Calu3 (cell line): ENCODE results near the gene MYH10. TPM values are rescaled to one million over a fixed set of nuclear protein-coding genes. Genes with fewer than 3 reads are reported as not detected.
"Not testable (repeated sequence)": the region's sequence is repeated elsewhere in the genome, so short reads cannot be mapped to it uniquely, and the experiment has no call there.

Experiments used
- BruUV-seq: library from RNA; stranded (reverse); fragments of 400-500 nt; replicated peaks from 2 replicates; lab custom pipeline; 2021; lab: Mats Ljungman, UMichigan
- CTCF ChIA-PET: fragments of 300-600 bp; sonication (Branson Sonifier 250); formaldehyde crosslinking; loops from one replicate; lab custom pipeline; 2022; ENCODE audit warnings: antibody characterized with exemption; lab: Charles Lee
- DNase-seq: peaks from one replicate; pipeline ENCODE4 v3.0.0; 2022
- H3K27ac Mint-ChIP-seq: one replicate; pipeline ENCODE4 v1.8.0; 2022; ENCODE audit warnings: mixed read lengths; ENCODE audit not compliant: unreplicated experiment
- H3K27me3 Mint-ChIP-seq: one replicate; pipeline ENCODE4 v1.8.0; 2022; ENCODE audit warnings: mixed read lengths; ENCODE audit not compliant: unreplicated experiment
- H3K36me3 Mint-ChIP-seq: one replicate; pipeline ENCODE4 v1.8.0; 2022; ENCODE audit warnings: mild to moderate bottlenecking, moderate library complexity, mixed read lengths; ENCODE audit not compliant: insufficient read depth, unreplicated experiment
- H3K4me1 Mint-ChIP-seq: one replicate; pipeline ENCODE4 v1.8.0; 2022; ENCODE audit warnings: mild to moderate bottlenecking, low read depth, mixed read lengths; ENCODE audit not compliant: unreplicated experiment
- H3K4me3 Mint-ChIP-seq: one replicate; pipeline ENCODE4 v1.8.0; 2022; ENCODE audit warnings: mild to moderate bottlenecking, low read depth, moderate library complexity, mixed read lengths; ENCODE audit not compliant: unreplicated experiment
- H3K9me3 Mint-ChIP-seq: one replicate; pipeline ENCODE4 v1.8.0; 2022; ENCODE audit warnings: low read depth, mixed read lengths; ENCODE audit not compliant: unreplicated experiment
- CTCF ChIP-seq: fragments of 200-600 bp; IDR thresholded peaks from one replicate; pipeline ENCODE4 v1.8.0; 2022; ENCODE audit warnings: antibody characterized with exemption; ENCODE audit not compliant: unreplicated experiment
- intact Hi-C: fragments of 100-400 bp; cut with micrococcal nuclease; formaldehyde crosslinking; loops from one replicate; pipeline ENCODE4 v1.10.0; 2022; ENCODE audit not compliant: unreplicated experiment
- total RNA-seq: library from RNA; stranded (reverse); gene quantifications from 2 replicates; pipeline ENCODE4 v1.2.3, GENCODE V29; 2022

MYH10 gene
- total RNA-seq, 1 experiment from 2014 or later: 37.0 TPM

GRCh38 chr17:8662076-8662831 lies 31.7 kb upstream of the MYH10 start:
- H3K9me3 Mint-ChIP-seq: peaks cover 3% of the 10 kb centered on the region
- no peaks in the 10 kb centered on the region for H3K4me1 Mint-ChIP-seq
- DNase-seq: no peak
- CTCF ChIA-PET: no interaction called here
- no peaks in the 10 kb centered on the region for H3K36me3 Mint-ChIP-seq
- H3K27me3 Mint-ChIP-seq: peaks cover 73% of the 10 kb centered on the region
- H3K4me3 Mint-ChIP-seq: no peak overlapping the region
- no peak overlapping the region for H3K27ac Mint-ChIP-seq
- TF ChIP-seq CTCF: no peak
- no TSS peak for BruUV-seq
- intact Hi-C loops: no loop called here

- H3K9me3 Mint-ChIP-seq, CTCF ChIA-PET: not testable (repeated sequence)
These were observed 30.2 kb upstream of the MYH10 start for GRCh38 chr17:8660709-8661108.

GRCh38 chr17:8659758-8660410 lies 29.4 kb upstream of the MYH10 start:
- Mint-ChIP-seq H3K4me1 (no peaks in the 10 kb centered on the region), H3K27me3 (peaks cover 75% of the 10 kb centered on the region), H3K36me3 (no peaks in the 10 kb centered on the region), H3K9me3 (peaks cover 3% of the 10 kb centered on the region), H3K27ac (no peak overlapping the region), H3K4me3 (no peak overlapping the region)
- CTCF ChIA-PET: no interaction called here
- BruUV-seq: no TSS peak
- no peak for DNase-seq
- intact Hi-C loops: no loop called here
- no peak for TF ChIP-seq CTCF

More at GRCh38 chr17:8660709-8661108, 30.2 kb upstream of the MYH10 start:
- H3K27ac Mint-ChIP-seq, intact Hi-C loops, BruUV-seq, H3K36me3 Mint-ChIP-seq, DNase-seq, H3K4me3 Mint-ChIP-seq, H3K4me1 Mint-ChIP-seq: not testable (repeated sequence)
- H3K27me3 Mint-ChIP-seq: peaks cover 83% of the 10 kb centered on the region

- Mint-ChIP-seq H3K27me3 (peaks cover 71% of the 10 kb centered on the region), H3K9me3 (peaks cover 3% of the 10 kb centered on the region), H3K4me3 (no peak overlapping the region), H3K4me1 (no peaks in the 10 kb centered on the region), H3K27ac (no peak overlapping the region), H3K36me3 (no peaks in the 10 kb centered on the region)
- DNase-seq: no peak
- CTCF ChIA-PET: no interaction called here
- BruUV-seq: no TSS peak
- no peak for TF ChIP-seq CTCF
- intact Hi-C loops: no loop called here
These were observed 28.3 kb upstream of the MYH10 start for GRCh38 chr17:8658810-8659209.

- no peaks in the 10 kb centered on the region for H3K36me3 Mint-ChIP-seq
- peaks cover 53% of the 10 kb centered on the region for H3K27me3 Mint-ChIP-seq
- intact Hi-C loops: no loop called here
- no peak overlapping the region for H3K4me3 Mint-ChIP-seq
- H3K27ac Mint-ChIP-seq: no peak overlapping the region
- no peak for TF ChIP-seq CTCF
- CTCF ChIA-PET: no interaction called here
- no peaks in the 10 kb centered on the region for H3K4me1 Mint-ChIP-seq
- no peak for DNase-seq
- peaks cover 3% of the 10 kb centered on the region for H3K9me3 Mint-ChIP-seq
- no TSS peak for BruUV-seq
These were observed 26.2 kb upstream of the MYH10 start for GRCh38 chr17:8656693-8657092.
